ENCODE data around the gene AKR1C8.

DNA sequence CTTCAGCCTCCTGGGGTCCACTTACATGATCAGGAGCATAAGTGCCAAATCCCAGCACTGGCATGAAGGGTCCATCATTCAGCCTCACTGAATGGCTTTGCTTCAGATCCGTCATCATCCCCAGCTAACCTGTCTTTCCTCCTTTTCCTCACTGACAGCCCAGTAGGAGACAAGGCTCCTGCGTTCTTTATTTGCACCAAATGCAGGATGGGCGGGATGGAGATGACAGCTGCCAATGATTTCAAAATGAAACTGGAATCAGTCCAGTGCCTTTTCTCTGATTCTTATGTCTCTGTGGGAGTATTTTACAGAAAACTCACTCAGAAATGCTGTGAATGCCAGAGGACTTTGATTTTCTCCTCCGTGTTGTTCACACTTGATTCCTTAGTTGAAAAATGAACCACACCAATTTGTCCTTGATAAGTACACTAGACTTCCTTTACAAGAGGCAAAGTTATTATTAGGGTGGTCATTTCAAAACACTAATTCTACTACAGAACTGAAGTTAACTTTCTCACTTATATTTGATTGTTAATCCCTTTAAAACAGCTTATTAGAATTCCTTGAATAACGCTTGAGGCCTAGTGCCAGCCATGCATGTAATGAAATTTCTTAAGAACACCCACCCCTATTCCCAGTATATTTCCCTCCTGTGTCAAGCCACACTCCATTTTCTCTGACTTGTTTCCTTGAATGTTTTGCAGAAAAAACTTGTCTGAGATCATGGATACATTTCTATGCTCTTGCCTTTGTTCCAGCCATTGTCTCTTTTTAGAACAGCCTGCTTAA, at the start of gene AKR1C8:
- TF ChIP-seq CTCF (IDR thresholded peaks at IDR 0.05; ENCODE audit: insufficient read depth, low read length): no peak
- TF ChIP-seq, protein P1, sequence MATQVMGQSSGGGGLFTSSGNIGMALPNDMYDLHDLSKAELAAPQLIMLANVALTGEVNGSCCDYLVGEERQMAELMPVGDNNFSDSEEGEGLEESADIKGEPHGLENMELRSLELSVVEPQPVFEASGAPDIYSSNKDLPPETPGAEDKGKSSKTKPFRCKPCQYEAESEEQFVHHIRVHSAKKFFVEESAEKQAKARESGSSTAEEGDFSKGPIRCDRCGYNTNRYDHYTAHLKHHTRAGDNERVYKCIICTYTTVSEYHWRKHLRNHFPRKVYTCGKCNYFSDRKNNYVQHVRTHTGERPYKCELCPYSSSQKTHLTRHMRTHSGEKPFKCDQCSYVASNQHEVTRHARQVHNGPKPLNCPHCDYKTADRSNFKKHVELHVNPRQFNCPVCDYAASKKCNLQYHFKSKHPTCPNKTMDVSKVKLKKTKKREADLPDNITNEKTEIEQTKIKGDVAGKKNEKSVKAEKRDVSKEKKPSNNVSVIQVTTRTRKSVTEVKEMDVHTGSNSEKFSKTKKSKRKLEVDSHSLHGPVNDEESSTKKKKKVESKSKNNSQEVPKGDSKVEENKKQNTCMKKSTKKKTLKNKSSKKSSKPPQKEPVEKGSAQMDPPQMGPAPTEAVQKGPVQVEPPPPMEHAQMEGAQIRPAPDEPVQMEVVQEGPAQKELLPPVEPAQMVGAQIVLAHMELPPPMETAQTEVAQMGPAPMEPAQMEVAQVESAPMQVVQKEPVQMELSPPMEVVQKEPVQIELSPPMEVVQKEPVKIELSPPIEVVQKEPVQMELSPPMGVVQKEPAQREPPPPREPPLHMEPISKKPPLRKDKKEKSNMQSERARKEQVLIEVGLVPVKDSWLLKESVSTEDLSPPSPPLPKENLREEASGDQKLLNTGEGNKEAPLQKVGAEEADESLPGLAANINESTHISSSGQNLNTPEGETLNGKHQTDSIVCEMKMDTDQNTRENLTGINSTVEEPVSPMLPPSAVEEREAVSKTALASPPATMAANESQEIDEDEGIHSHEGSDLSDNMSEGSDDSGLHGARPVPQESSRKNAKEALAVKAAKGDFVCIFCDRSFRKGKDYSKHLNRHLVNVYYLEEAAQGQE (IDR thresholded peaks at IDR 0.05; ENCODE audit: insufficient replicate concordance, low read depth): no peak
- no peak for TF ChIP-seq POLR2AphosphoS5 (IDR thresholded peaks at IDR 0.05; ENCODE audit: low read depth)

All from HL-60 (cell line).